Hepatocyte (in vitro differentiated cells): Measurements from ENCODE around the gene EXOC3L4. TPM values are rescaled to one million over a fixed set of nuclear protein-coding genes. Genes with fewer than 3 reads are reported as not detected.

Experiments used
- DNase-seq: peaks from one replicate; pipeline ENCODE4 v3.0.0-alpha.2; 2016; ENCODE audit warnings: low spot score
- H2AFZ ChIP-seq: fragments of 200-600 bp; sonication (generic); 2 replicates; pipeline ENCODE4 v1.6.0; 2016; ENCODE audit warnings: antibody characterized with exemption, mild to moderate bottlenecking
- H3K27ac ChIP-seq: fragments of 200-600 bp; sonication (generic); 2 replicates; pipeline ENCODE4 v1.5.1; 2016; ENCODE audit warnings: mild to moderate bottlenecking
- H3K27me3 ChIP-seq: fragments of 200-600 bp; sonication (generic); 2 replicates; pipeline ENCODE4 v1.6.1; 2016
- H3K36me3 ChIP-seq: fragments of 200-600 bp; sonication (generic); replicated peaks from 2 replicates; pipeline ENCODE4 v1.5.1; 2016; ENCODE audit warnings: low read depth; ENCODE audit not compliant: insufficient read depth
- H3K4me1 ChIP-seq: fragments of 200-600 bp; sonication (generic); 2 replicates; pipeline ENCODE4 v1.5.1; 2016; ENCODE audit warnings: mild to moderate bottlenecking, moderate library complexity; ENCODE audit not compliant: insufficient read depth
- H3K4me2 ChIP-seq: fragments of 200-600 bp; sonication (generic); 2 replicates; pipeline ENCODE4 v1.6.0; 2016
- H3K4me3 ChIP-seq: fragments of 200-600 bp; sonication (generic); 2 replicates; pipeline ENCODE4 v1.5.1; 2016; ENCODE audit warnings: mild to moderate bottlenecking
- H3K79me2 ChIP-seq: fragments of 200-600 bp; sonication (generic); 2 replicates; pipeline ENCODE4 v1.6.0; 2017; ENCODE audit warnings: mild to moderate bottlenecking
- H3K9me2 ChIP-seq: fragments of 200-600 bp; sonication (generic); replicated peaks from 2 replicates; pipeline ENCODE4 v1.6.0; 2017; ENCODE audit warnings: mild to moderate bottlenecking; ENCODE audit not compliant: insufficient read depth
- H3K9me3 ChIP-seq: fragments of 200-600 bp; sonication (generic); 2 replicates; pipeline ENCODE4 v1.5.1; 2016; ENCODE audit warnings: low read depth, mild to moderate bottlenecking
- H4K20me1 ChIP-seq: fragments of 200-600 bp; sonication (generic); 2 replicates; pipeline ENCODE4 v1.6.0; 2016; ENCODE audit warnings: mild to moderate bottlenecking; ENCODE audit not compliant: insufficient read depth, poor library complexity, severe bottlenecking
- EZH2 ChIP-seq: fragments of 200-600 bp; sonication (generic); IDR thresholded peaks from 2 replicates; pipeline ENCODE4 v1.6.1; 2016; ENCODE audit warnings: antibody characterized with exemption, mild to moderate bottlenecking, borderline replicate concordance
- EZH2phosphoT487 ChIP-seq: fragments of 200-600 bp; sonication (generic); IDR thresholded peaks from one replicate; pipeline ENCODE4 v1.6.1; 2018; ENCODE audit warnings: antibody characterized with exemption, mild to moderate bottlenecking, low read depth, moderate library complexity; ENCODE audit not compliant: unreplicated experiment, severe bottlenecking
- WGBS: methylation state at CpG from one replicate; pipeline ENCODE4 v1.1.6; 2016; ENCODE audit warnings: low lambda C conversion rate; ENCODE audit errors: missing lambda C conversion rate; 5-methylcytosine and 5-hydroxymethylcytosine counted together
- polyA plus RNA-seq: library from polyadenylated mRNA; unstranded; fragments of >200 nt; fragmentation: Nextera tagmentation; extraction: Ambion mirVana; gene quantifications from 2 replicates; pipeline ENCODE4 v1.2.1, GENCODE V29; 2016
- total RNA-seq: library from RNA; depleted of rRNA; stranded (reverse); fragments of >200 nt; gene quantifications from 2 replicates; pipeline ENCODE4 v1.2.3, GENCODE V29; 2014
- TF ChIP-seq, protein P1 (sequence below): fragments of 200-600 bp; sonication (generic); IDR thresholded peaks from 2 replicates; pipeline ENCODE4 v1.5.1; 2016; ENCODE audit warnings: antibody characterized with exemption, mild to moderate bottlenecking; ENCODE audit not compliant: poor library complexity

Gene EXOC3L4
- total and polyA plus RNA-seq, 2 experiments from 2014 or later = 35.3 to 40.3 TPM

DNA sequence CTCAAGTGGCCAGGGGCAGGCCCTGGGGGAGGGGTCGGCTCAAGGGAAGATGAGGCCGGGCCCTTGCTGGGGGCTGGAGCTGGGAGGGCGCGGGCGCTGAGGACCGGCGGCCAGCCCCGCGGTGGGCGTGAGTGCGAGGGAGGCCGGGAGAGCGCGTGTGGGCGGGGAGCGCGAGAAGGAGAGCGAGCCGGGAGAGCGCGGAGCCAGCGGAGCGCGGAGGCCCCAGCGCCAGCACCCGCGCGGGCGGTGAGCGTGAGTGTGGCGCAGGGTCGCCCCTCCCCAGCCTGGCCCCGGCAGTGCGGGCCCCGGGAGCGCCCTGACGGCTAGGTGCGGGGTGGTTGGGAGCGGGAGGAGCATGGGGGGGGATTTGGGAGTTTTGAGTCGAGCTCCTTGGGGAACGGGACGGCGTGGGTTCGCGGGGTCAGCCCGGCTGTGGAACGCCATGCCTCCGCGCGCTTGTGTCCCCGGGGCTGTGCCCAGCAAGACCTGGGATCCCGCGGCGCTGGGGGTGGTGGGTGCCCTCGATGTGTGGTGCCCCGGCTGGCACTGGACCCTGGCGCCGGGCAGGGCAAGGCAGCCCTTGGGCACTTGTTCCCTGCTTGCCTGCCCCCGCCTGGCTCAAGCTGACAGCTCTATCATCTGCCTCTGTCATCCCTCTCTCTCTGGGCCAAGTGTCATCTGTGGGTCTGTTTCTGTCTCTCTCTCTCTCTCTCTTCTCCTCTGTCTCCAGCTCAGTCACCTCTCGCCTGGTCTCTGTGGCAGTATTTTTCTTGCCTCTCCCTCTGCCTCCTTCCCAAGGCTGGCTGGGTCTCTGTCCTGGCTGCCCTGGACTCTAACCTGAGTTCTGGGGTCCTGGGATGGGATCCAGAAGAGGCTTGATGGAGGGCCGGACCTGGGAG is 10.3 kb upstream of the EXOC3L4 start, which contains the start of gene LBHD2:
Gene LBHD2, plus strand, starts transcription at position 190 of the 899 bp plus-strand sequence. CDS start 1,803 bp downstream, outside the sequence.
- Histone ChIP-seq H3K36me3 (no peaks in the 10 kb centered on the region), H4K20me1 (no peaks in the 10 kb centered on the region), H3K9me2 (no peaks in the 10 kb centered on the region), H3K4me1 (peaks cover 6% of the 10 kb centered on the region), H3K4me3 (no peak within 1 kb of the TSS), H2AFZ (no peak within 1 kb of the TSS), H3K79me2 (no peaks in the 10 kb centered on the region), H3K4me2 (peak within 1 kb of the TSS; percentile 73), H3K9me3 (no peaks in the 10 kb centered on the region), H3K27me3 (peaks cover 18% of the 10 kb centered on the region), H3K27ac (no peak within 1 kb of the TSS)
- no peak for DNase-seq
- TF ChIP-seq, protein P1, sequence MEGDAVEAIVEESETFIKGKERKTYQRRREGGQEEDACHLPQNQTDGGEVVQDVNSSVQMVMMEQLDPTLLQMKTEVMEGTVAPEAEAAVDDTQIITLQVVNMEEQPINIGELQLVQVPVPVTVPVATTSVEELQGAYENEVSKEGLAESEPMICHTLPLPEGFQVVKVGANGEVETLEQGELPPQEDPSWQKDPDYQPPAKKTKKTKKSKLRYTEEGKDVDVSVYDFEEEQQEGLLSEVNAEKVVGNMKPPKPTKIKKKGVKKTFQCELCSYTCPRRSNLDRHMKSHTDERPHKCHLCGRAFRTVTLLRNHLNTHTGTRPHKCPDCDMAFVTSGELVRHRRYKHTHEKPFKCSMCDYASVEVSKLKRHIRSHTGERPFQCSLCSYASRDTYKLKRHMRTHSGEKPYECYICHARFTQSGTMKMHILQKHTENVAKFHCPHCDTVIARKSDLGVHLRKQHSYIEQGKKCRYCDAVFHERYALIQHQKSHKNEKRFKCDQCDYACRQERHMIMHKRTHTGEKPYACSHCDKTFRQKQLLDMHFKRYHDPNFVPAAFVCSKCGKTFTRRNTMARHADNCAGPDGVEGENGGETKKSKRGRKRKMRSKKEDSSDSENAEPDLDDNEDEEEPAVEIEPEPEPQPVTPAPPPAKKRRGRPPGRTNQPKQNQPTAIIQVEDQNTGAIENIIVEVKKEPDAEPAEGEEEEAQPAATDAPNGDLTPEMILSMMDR = no peak
- TF ChIP-seq EZH2 (no peak), EZH2phosphoT487 (no peak)
- WGBS = 17% methylated on average over 23 of the region's 61 CpGs

DNA sequence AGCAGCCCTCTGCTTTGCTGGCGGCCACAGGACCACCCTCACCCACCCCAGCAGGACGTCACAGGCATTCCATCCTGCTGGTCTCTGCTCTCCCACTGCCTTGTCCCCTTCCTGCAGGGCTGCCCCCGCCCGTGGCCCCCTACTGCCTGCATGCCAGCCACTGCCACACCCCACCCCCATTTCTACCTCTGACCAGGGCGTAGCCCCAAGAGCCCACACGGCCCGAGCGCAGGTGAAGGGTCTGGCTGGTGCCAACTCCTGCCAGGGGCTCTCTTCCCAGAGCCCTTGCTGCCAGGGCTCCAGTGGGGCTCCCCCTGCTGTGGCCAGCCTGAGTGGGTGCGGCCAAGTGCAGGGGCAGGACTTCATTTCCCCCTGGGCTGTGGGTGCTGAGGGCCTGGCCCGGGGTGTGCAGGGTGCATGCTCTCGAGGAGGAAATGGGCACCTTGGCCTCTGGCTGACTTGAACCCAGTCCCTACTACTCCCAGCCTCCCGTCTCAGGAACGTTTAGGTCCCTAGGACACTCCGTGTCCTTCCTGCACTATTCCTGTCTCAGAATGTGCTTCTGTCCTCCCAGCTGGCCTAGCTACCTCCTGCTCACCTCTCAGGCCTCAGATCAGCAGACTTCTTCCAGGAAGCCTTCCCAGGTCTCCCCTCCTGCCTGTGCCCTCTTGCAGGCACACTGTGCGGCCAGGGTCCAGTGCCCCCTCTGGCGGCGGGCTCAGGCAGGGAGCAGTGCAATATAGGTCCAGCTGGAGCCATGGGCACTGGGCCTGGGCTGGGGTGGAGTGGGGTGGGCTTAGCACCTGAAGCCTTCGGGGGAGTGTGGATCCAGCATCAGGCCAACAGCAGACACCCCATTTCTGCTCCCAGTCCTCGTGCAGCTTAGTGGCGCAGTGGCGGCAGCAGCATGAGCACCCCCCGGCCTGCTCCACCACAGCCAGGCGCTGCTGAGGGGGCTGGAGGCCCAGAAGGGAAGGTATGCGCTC is 9.1 kb upstream of the EXOC3L4 start:
- H3K4me1 ChIP-seq = peaks cover 6% of the 10 kb centered on the region
- WGBS = 85% methylated on average over 23 of the region's 24 CpGs
- H4K20me1 ChIP-seq = no peaks in the 10 kb centered on the region
- H3K27me3 ChIP-seq = peaks cover 18% of the 10 kb centered on the region
- H3K79me2 ChIP-seq = no peaks in the 10 kb centered on the region
- DNase-seq = no peak
- H3K4me3 ChIP-seq = no peak overlapping the region
- TF ChIP-seq EZH2 (no peak), EZH2phosphoT487 (no peak)
- TF ChIP-seq, protein P1 = peak; percentile 13
- no peaks in the 10 kb centered on the region for H3K36me3 ChIP-seq
- H3K9me2 ChIP-seq = no peaks in the 10 kb centered on the region
- H3K27ac ChIP-seq = no peak overlapping the region
- no peaks in the 10 kb centered on the region for H3K9me3 ChIP-seq
- no peak overlapping the region for H2AFZ ChIP-seq
- H3K4me2 ChIP-seq = no peak overlapping the region

DNA sequence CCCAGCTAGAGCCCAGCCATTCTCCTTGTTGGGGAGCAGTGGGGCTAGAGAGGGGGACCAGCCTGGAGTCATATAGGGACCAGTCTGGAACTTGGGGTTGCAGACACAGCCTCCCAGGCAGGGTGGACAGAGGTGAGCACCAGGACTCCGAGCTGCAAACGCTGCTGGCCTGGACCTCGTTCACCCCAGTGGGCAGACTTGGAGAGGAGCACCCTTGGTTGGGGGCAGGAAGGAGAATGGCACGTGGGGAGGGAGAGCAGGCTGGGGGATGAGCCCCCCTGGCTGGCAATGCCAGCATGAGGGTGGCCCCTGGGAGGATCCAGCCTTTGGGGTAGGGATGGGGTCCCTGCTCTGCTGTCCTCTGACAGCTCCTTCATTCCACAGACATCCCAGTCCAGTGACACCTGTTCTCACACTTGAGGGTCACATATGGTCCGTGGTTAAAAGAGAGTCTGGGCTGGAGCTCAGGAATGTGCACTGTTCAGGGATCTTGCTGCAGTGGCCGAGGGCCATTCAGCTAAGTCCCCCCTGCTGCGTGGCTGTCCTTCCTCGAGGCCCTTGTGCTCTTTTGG is 7.7 kb upstream of the EXOC3L4 start:
- no peak overlapping the region for H3K27ac ChIP-seq
- no peaks in the 10 kb centered on the region for H3K79me2 ChIP-seq
- H3K36me3 ChIP-seq = no peaks in the 10 kb centered on the region
- H3K9me2 ChIP-seq = no peaks in the 10 kb centered on the region
- peaks cover 18% of the 10 kb centered on the region for H3K27me3 ChIP-seq
- H3K4me2 ChIP-seq = no peak overlapping the region
- H4K20me1 ChIP-seq = no peaks in the 10 kb centered on the region
- WGBS = 77% methylated on average over 8 of the region's 8 CpGs
- no peak overlapping the region for H2AFZ ChIP-seq
- H3K4me3 ChIP-seq = no peak overlapping the region
- no peaks in the 10 kb centered on the region for H3K9me3 ChIP-seq
- TF ChIP-seq EZH2 (no peak), EZH2phosphoT487 (no peak)
- TF ChIP-seq, protein P1 = no peak
- H3K4me1 ChIP-seq = peaks cover 9% of the 10 kb centered on the region
- DNase-seq = no peak
